HepG2 (cell line): ENCODE results near the gene PSMD1. TPM values are rescaled to one million over a fixed set of nuclear protein-coding genes. Genes with fewer than 3 reads are reported as not detected.
A peak's percentile ranks its signal among the peaks of the same experiment; 100 is the strongest.

ENCODE experiments used
- AGO2 ChIP-seq: fragments of 200-400 bp; formaldehyde crosslinking; optimal IDR thresholded peaks from 2 replicates; pipeline ENCODE3; 2017; ENCODE audit warnings: mild to moderate bottlenecking, low read depth, low read length, moderate library complexity
- ARNT ChIP-seq: fragments of 450-650 bp; IDR thresholded peaks from 2 replicates; pipeline ENCODE4 v1.6.1; 2017
- ELF1 ChIP-seq: sonication (generic); formaldehyde crosslinking; IDR thresholded peaks from 2 replicates; pipeline ENCODE4 v1.4.0; 2020; ENCODE audit warnings: missing genetic modification reagents
- ELF4 ChIP-seq: sonication (generic); formaldehyde crosslinking; IDR thresholded peaks from 2 replicates; pipeline ENCODE4 v1.5.0; 2020; ENCODE audit warnings: missing genetic modification reagents, mild to moderate bottlenecking, moderate library complexity, borderline replicate concordance
- HES4 ChIP-seq: sonication (generic); formaldehyde crosslinking; IDR thresholded peaks from 2 replicates; pipeline ENCODE4 v1.9.0; 2021; ENCODE audit warnings: mild to moderate bottlenecking, missing genetic modification reagents, borderline replicate concordance
- IRX3 ChIP-seq: sonication (generic); formaldehyde crosslinking; IDR thresholded peaks from 2 replicates; pipeline ENCODE4 v1.8.1; 2023; ENCODE audit warnings: mild to moderate bottlenecking, low read depth, missing genetic modification reagents, borderline replicate concordance
- NFKBIZ ChIP-seq: IDR thresholded peaks from 2 replicates; pipeline ENCODE4 v1.6.1; 2018; ENCODE audit warnings: missing genetic modification reagents, missing compliant biosample characterization
- PAWR ChIP-seq: sonication (generic); formaldehyde crosslinking; IDR thresholded peaks from 2 replicates; pipeline ENCODE4 v1.4.0; 2020; ENCODE audit warnings: missing genetic modification reagents, mild to moderate bottlenecking, borderline replicate concordance
- TCF7L2 ChIP-seq: IDR thresholded peaks from 2 replicates; pipeline ENCODE4 v1.6.1; 2011; ENCODE audit warnings: mild to moderate bottlenecking, low read depth, low read length, moderate library complexity
- TMF1 ChIP-seq: sonication (generic); formaldehyde crosslinking; IDR thresholded peaks from 2 replicates; pipeline ENCODE4 v1.8.1; 2022; ENCODE audit warnings: low read depth, missing genetic modification reagents
- YY1 ChIP-seq: IDR thresholded peaks from 2 replicates; pipeline ENCODE4 v1.6.1; 2011; ENCODE audit warnings: low read length, low read depth, moderate library complexity, mild to moderate bottlenecking; ENCODE audit not compliant: insufficient read depth, insufficient replicate concordance
- ZC3H4 ChIP-seq: sonication (generic); formaldehyde crosslinking; IDR thresholded peaks from 2 replicates; pipeline ENCODE4 v1.4.0; 2020; ENCODE audit warnings: missing genetic modification reagents, borderline replicate concordance
- ZNF101 ChIP-seq: sonication (generic); formaldehyde crosslinking; IDR thresholded peaks from 2 replicates; pipeline ENCODE4 v1.4.0; 2020; ENCODE audit warnings: mild to moderate bottlenecking, low read depth, missing genetic modification reagents, borderline replicate concordance
- ZNF510 ChIP-seq: sonication (generic); formaldehyde crosslinking; IDR thresholded peaks from 2 replicates; pipeline ENCODE4 v1.4.0; 2020; ENCODE audit warnings: low read depth, mild to moderate bottlenecking, missing genetic modification reagents
- ZNF569 ChIP-seq: sonication (generic); formaldehyde crosslinking; IDR thresholded peaks from 2 replicates; pipeline ENCODE4 v1.5.0; 2020; ENCODE audit warnings: mild to moderate bottlenecking, missing genetic modification reagents, moderate library complexity, borderline replicate concordance
- ZSCAN29 ChIP-seq: sonication (generic); formaldehyde crosslinking; conservative IDR thresholded peaks from 2 replicates; pipeline ENCODE4 v1.4.0; 2020; ENCODE audit warnings: mild to moderate bottlenecking, missing genetic modification reagents
- polyA plus RNA-seq, 8 experiments: library from polyadenylated mRNA; depleted of rRNA in 3 of 8; stranded (reverse) in 7 of 8; unstranded in 1 of 8; fragments of >200 nt; fragmentation: Illumina TruSeq in 4 of 8; extraction: Trizol in 4 of 8; gene quantifications; 2 replicates each; pipeline versions ENCODE4 v1.2.1 to v1.2.3, GENCODE V29; 2011 to 2016; ENCODE audit warnings: low read depth in 4 of 8, missing spikeins in 1 of 8, mixed read lengths in 1 of 8; ENCODE audit not compliant: insufficient read depth in 1 of 8
- total RNA-seq, 5 experiments: library from RNA; depleted of rRNA; stranded (reverse); fragments of >200 nt; fragmentation: Illumina TruSeq; extraction: Trizol; gene quantifications; 2 replicates each; pipeline ENCODE4 v1.2.3, GENCODE V29; 2016; ENCODE audit warnings: low read depth in 1 of 5
- TF ChIP-seq, protein P1 (sequence below): sonication (generic); formaldehyde crosslinking; IDR thresholded peaks from 2 replicates; pipeline ENCODE4 v1.8.0; 2022; ENCODE audit warnings: low read depth, missing genetic modification reagents
- TF ChIP-seq, protein P2 (sequence below): sonication (generic); formaldehyde crosslinking; IDR thresholded peaks from 2 replicates; pipeline ENCODE4 v1.9.0; 2021; ENCODE audit warnings: missing genetic modification reagents, borderline replicate concordance
- TF ChIP-seq, protein P3 (sequence below): sonication (generic); formaldehyde crosslinking; IDR thresholded peaks from 2 replicates; pipeline ENCODE4 v1.8.1; 2023; ENCODE audit warnings: mild to moderate bottlenecking, missing genetic modification reagents
- TF ChIP-seq, protein P4 (sequence below): sonication (generic); formaldehyde crosslinking; IDR thresholded peaks from 2 replicates; pipeline ENCODE4 v1.5.1; 2020; ENCODE audit warnings: mild to moderate bottlenecking, moderate library complexity, missing genetic modification reagents
- TF ChIP-seq, protein P5 (sequence below): sonication (generic); formaldehyde crosslinking; IDR thresholded peaks from 2 replicates; pipeline ENCODE4 v1.8.1; 2023; ENCODE audit warnings: mild to moderate bottlenecking, missing genetic modification reagents, borderline replicate concordance
- TF ChIP-seq, protein P6 (sequence below): sonication (generic); formaldehyde crosslinking; IDR thresholded peaks from 2 replicates; pipeline ENCODE4 v1.5.0; 2020; ENCODE audit warnings: missing genetic modification reagents, mild to moderate bottlenecking, borderline replicate concordance

The PSMD1 gene
- total and polyA plus RNA-seq, 2 of the 13 experiments (the other 11 are each of a cell fraction or from before 2014, with no cell fraction given), result 136 to 191 TPM

DNA sequence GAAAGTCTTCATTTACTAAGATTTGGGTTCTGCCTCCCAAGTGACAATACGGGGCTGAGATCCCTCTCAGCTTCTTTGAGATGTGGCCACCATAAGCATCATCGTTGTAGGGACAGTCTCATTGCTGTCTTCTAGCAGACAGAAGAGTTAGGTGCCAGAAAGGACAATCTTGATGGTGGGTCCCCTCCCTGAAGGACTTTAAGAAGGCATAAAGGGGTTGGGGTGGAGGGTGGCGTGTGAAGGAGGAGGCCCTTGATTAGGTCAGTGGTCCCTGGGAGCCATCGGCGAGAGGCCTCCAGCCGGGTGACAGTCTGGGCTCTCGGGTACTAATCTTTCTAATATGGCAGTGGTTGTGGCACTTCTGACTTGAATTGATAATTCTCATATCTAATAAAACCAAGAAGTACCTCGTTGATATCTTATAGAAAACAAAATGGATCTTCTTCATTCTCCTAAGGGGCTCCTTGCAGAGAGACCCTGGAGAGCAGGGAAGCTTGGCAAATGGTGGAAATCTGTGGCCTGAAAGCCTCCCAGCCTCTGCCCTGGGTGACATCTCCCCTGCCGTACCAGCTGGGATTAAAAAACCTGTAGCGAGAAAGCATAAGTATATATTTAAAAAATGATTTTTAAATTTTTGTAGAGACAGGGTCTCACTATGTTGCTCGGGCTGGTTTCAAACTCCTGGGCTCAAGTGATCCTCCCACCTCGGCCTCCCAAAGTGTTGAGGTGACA, 7.2 kb upstream of the PSMD1 start (continued):
- TF ChIP-seq, protein P1, sequence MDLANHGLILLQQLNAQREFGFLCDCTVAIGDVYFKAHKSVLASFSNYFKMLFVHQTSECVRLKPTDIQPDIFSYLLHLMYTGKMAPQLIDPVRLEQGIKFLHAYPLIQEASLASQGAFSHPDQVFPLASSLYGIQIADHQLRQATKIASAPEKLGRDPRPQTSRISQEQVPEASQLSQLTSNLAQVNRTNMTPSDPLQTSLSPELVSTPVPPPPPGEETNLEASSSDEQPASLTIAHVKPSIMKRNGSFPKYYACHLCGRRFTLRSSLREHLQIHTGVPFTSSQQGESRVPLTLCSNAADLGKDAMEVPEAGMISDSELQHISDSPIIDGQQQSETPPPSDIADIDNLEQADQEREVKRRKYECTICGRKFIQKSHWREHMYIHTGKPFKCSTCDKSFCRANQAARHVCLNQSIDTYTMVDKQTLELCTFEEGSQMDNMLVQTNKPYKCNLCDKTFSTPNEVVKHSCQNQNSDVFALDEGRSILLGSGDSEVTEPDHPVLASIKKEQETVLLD (CRISPR knock-in tag), result no peak
- TF ChIP-seq PAWR (CRISPR knock-in tag) (no peak), IRX3 (CRISPR knock-in tag) (peak; percentile 9), ARNT (no peak), ELF4 (CRISPR knock-in tag) (peak; percentile 36; the same call in 1 of the 2 replicates), NFKBIZ (CRISPR knock-in tag) (no peak), ZSCAN29 (no peak), YY1 (peak; percentile 7), ELF1 (no peak), TCF7L2 (no peak), AGO2 (peak; percentile 24), ZC3H4 (CRISPR knock-in tag) (peak; percentile 86), ZNF569 (CRISPR knock-in tag) (0 out of 2 replicates have a peak, but pooled peaks have one; percentile 75), ZNF510 (CRISPR knock-in tag) (peak; percentile 10; the same call in 1 of the 2 replicates), TMF1 (CRISPR knock-in tag) (no peak; the same call in 1 of the 2 replicates), ZNF101 (CRISPR knock-in tag) (no peak), HES4 (CRISPR knock-in tag) (peak; percentile 23; the same call in 1 of the 2 replicates)
- TF ChIP-seq, protein P2, sequence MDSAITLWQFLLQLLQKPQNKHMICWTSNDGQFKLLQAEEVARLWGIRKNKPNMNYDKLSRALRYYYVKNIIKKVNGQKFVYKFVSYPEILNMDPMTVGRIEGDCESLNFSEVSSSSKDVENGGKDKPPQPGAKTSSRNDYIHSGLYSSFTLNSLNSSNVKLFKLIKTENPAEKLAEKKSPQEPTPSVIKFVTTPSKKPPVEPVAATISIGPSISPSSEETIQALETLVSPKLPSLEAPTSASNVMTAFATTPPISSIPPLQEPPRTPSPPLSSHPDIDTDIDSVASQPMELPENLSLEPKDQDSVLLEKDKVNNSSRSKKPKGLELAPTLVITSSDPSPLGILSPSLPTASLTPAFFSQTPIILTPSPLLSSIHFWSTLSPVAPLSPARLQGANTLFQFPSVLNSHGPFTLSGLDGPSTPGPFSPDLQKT (CRISPR knock-in tag), result no peak
- TF ChIP-seq, protein P3, sequence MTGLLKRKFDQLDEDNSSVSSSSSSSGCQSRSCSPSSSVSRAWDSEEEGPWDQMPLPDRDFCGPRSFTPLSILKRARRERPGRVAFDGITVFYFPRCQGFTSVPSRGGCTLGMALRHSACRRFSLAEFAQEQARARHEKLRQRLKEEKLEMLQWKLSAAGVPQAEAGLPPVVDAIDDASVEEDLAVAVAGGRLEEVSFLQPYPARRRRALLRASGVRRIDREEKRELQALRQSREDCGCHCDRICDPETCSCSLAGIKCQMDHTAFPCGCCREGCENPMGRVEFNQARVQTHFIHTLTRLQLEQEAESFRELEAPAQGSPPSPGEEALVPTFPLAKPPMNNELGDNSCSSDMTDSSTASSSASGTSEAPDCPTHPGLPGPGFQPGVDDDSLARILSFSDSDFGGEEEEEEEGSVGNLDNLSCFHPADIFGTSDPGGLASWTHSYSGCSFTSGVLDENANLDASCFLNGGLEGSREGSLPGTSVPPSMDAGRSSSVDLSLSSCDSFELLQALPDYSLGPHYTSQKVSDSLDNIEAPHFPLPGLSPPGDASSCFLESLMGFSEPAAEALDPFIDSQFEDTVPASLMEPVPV, result 0 out of 2 replicates have a peak, but pooled peaks have one; percentile 12
- TF ChIP-seq, protein P4, sequence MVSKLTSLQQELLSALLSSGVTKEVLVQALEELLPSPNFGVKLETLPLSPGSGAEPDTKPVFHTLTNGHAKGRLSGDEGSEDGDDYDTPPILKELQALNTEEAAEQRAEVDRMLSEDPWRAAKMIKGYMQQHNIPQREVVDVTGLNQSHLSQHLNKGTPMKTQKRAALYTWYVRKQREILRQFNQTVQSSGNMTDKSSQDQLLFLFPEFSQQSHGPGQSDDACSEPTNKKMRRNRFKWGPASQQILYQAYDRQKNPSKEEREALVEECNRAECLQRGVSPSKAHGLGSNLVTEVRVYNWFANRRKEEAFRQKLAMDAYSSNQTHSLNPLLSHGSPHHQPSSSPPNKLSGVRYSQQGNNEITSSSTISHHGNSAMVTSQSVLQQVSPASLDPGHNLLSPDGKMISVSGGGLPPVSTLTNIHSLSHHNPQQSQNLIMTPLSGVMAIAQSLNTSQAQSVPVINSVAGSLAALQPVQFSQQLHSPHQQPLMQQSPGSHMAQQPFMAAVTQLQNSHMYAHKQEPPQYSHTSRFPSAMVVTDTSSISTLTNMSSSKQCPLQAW (CRISPR knock-in tag), result 0 out of 2 replicates have a peak, but pooled peaks have one; percentile 13
- TF ChIP-seq, protein P5, sequence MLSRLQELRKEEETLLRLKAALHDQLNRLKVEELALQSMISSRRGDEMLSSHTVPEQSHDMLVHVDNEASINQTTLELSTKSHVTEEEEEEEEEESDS (CRISPR knock-in tag), result peak; percentile 41; the same call in 1 of the 2 replicates
- TF ChIP-seq, protein P6, sequence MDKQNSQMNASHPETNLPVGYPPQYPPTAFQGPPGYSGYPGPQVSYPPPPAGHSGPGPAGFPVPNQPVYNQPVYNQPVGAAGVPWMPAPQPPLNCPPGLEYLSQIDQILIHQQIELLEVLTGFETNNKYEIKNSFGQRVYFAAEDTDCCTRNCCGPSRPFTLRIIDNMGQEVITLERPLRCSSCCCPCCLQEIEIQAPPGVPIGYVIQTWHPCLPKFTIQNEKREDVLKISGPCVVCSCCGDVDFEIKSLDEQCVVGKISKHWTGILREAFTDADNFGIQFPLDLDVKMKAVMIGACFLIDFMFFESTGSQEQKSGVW (CRISPR knock-in tag), result no peak
